DND-41 (cell line): ENCODE data around the gene NUP50.

Experiments
- ATAC-seq: fragments of 200-7000 bp; cut with Tn5 transposase; 3 replicates; pipeline ENCODE4 v1.9.1; 2021; ENCODE audit warnings: low read depth; ENCODE audit not compliant: insufficient read depth
- DNase-seq: peaks from one replicate; pipeline ENCODE4 v3.0.0-alpha.2; 2020
- H2AFZ ChIP-seq: 2 replicates; pipeline ENCODE4 v1.6.0; 2012; ENCODE audit warnings: low read depth, low read length
- H3K27ac ChIP-seq: 2 replicates; pipeline ENCODE4 v1.5.1; 2012; ENCODE audit warnings: low read length, inconsistent platforms
- H3K27me3 ChIP-seq: fragments of 200-600 bp; sonication (generic); 2 replicates; pipeline ENCODE4 v1.6.0; 2012; ENCODE audit warnings: low read length, mild to moderate bottlenecking, inconsistent platforms; ENCODE audit not compliant: insufficient read depth, poor library complexity
- H3K36me3 ChIP-seq: 2 replicates; pipeline ENCODE4 v1.5.1; 2012; ENCODE audit warnings: low read length, inconsistent platforms; ENCODE audit not compliant: insufficient read depth
- H3K4me1 ChIP-seq: 2 replicates; pipeline ENCODE4 v1.5.1; 2012; ENCODE audit warnings: mild to moderate bottlenecking, low read length; ENCODE audit not compliant: insufficient read depth
- H3K4me2 ChIP-seq: 2 replicates; pipeline ENCODE4 v1.6.0; 2012; ENCODE audit warnings: mild to moderate bottlenecking, moderate library complexity, low read length, inconsistent platforms; ENCODE audit not compliant: insufficient read depth
- H3K4me3 ChIP-seq, 2 experiments: fragments of 200-600 bp in 1 of 2; shearing (Covaris generic) in 1 of 2; 2 replicates each; pipeline ENCODE4 v1.5.1; 2012 to 2016; ENCODE audit warnings: inconsistent platforms in 2 of 2, low read length in 2 of 2, mild to moderate bottlenecking in 2 of 2, low read depth in 1 of 2, moderate library complexity in 1 of 2
- H3K79me2 ChIP-seq: 2 replicates; pipeline ENCODE4 v1.6.0; 2012; ENCODE audit warnings: low read length, inconsistent platforms; ENCODE audit not compliant: insufficient read depth
- H3K9ac ChIP-seq: 2 replicates; pipeline ENCODE4 v1.6.0; 2012; ENCODE audit warnings: low read depth, mild to moderate bottlenecking, inconsistent platforms, low read length, moderate library complexity
- H3K9me3 ChIP-seq: 2 replicates; pipeline ENCODE4 v1.5.1; 2012; ENCODE audit warnings: low read length, moderate library complexity, mild to moderate bottlenecking, inconsistent platforms; ENCODE audit not compliant: insufficient read depth, severe bottlenecking
- H4K20me1 ChIP-seq: 2 replicates; pipeline ENCODE4 v1.6.0; 2012; ENCODE audit warnings: low read length; ENCODE audit not compliant: insufficient read depth
- EZH2 ChIP-seq: IDR thresholded peaks from 3 replicates; pipeline ENCODE4 v1.6.1; 2012; ENCODE audit warnings: borderline replicate concordance, low read depth, mild to moderate bottlenecking, moderate library complexity, low read length, inconsistent platforms; ENCODE audit not compliant: severe bottlenecking
- TF ChIP-seq, protein P1 (sequence below): IDR thresholded peaks from 2 replicates; pipeline ENCODE4 v1.5.1; 2012; ENCODE audit warnings: borderline replicate concordance, low read length, moderate library complexity, mild to moderate bottlenecking; ENCODE audit not compliant: poor library complexity, severe bottlenecking; ENCODE audit errors: extremely low read depth

NUP50 gene

GRCh38 chr22:45197606-45198462, 34.1 kb downstream of the NUP50 start:
- TF ChIP-seq, protein P1, sequence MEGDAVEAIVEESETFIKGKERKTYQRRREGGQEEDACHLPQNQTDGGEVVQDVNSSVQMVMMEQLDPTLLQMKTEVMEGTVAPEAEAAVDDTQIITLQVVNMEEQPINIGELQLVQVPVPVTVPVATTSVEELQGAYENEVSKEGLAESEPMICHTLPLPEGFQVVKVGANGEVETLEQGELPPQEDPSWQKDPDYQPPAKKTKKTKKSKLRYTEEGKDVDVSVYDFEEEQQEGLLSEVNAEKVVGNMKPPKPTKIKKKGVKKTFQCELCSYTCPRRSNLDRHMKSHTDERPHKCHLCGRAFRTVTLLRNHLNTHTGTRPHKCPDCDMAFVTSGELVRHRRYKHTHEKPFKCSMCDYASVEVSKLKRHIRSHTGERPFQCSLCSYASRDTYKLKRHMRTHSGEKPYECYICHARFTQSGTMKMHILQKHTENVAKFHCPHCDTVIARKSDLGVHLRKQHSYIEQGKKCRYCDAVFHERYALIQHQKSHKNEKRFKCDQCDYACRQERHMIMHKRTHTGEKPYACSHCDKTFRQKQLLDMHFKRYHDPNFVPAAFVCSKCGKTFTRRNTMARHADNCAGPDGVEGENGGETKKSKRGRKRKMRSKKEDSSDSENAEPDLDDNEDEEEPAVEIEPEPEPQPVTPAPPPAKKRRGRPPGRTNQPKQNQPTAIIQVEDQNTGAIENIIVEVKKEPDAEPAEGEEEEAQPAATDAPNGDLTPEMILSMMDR: no peak
- no peak for TF ChIP-seq EZH2
- no peak for DNase-seq
- Histone ChIP-seq H3K9me3 (no peaks in the 10 kb centered on the region), H3K4me3 (no peak overlapping the region), H3K27me3 (no peaks in the 10 kb centered on the region), H3K4me1 (no peaks in the 10 kb centered on the region), H3K36me3 (peaks cover 41% of the 10 kb centered on the region), H3K9ac (no peak overlapping the region), H2AFZ (no peak overlapping the region), H3K27ac (no peak overlapping the region), H4K20me1 (peaks cover 7% of the 10 kb centered on the region; the same call in 1 of the 2 replicates), H3K4me2 (no peak overlapping the region), H3K79me2 (no peaks in the 10 kb centered on the region)
- no peak for ATAC-seq

- H3K36me3 ChIP-seq: peaks cover 44% of the 10 kb centered on the region
- H3K4me1 ChIP-seq: no peaks in the 10 kb centered on the region
- no peak overlapping the region for H3K9ac ChIP-seq
- H3K9me3 ChIP-seq: no peaks in the 10 kb centered on the region
- no peak overlapping the region for H3K27ac ChIP-seq
- H3K4me3 ChIP-seq: no peak overlapping the region
- no peaks in the 10 kb centered on the region for H3K27me3 ChIP-seq
- TF ChIP-seq, protein P1: no peak
- TF ChIP-seq EZH2: no peak
- DNase-seq (no peak), ATAC-seq (no peak)
- H4K20me1 ChIP-seq: peaks cover 7% of the 10 kb centered on the region; the same call in 1 of the 2 replicates
- H3K4me2 ChIP-seq: no peak overlapping the region
- no peaks in the 10 kb centered on the region for H3K79me2 ChIP-seq
- no peak overlapping the region for H2AFZ ChIP-seq
These were observed 34.7 kb downstream of the NUP50 start for GRCh38 chr22:45198463-45198795.

DNA sequence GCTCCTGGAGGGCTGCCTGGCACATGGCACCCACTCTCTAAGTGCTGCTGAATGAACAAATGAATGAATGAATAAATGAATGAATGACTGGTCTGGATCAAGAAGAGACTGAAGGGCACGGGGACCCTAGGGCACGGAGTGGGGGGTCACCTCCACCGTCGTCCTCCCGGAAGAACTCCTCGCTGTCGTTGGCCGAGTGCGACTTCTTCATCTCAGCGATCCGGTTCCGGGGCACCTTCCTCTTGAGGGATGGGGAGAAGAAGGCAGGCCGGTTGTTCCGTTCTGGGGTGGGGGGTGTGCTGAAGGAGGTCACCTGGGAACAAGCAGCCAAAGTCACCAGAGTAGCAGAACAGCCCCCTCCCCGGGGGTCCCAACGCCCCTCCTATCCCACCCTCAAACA, 36.0 kb downstream of the NUP50 start:
- Histone ChIP-seq H3K9me3 (no peaks in the 10 kb centered on the region), H3K79me2 (no peaks in the 10 kb centered on the region), H3K9ac (no peak overlapping the region), H3K36me3 (peaks cover 48% of the 10 kb centered on the region), H4K20me1 (peaks cover 7% of the 10 kb centered on the region; the same call in 1 of the 2 replicates), H3K4me2 (no peak overlapping the region), H3K27ac (no peak overlapping the region), H2AFZ (no peak overlapping the region), H3K27me3 (no peaks in the 10 kb centered on the region), H3K4me3 (no peak overlapping the region), H3K4me1 (no peaks in the 10 kb centered on the region)
- TF ChIP-seq, protein P1: no peak
- no peak for TF ChIP-seq EZH2
- ATAC-seq: no peak
- DNase-seq: no peak
